COR-L47 (cell line): ENCODE measurements around the gene EEF1G.
"Not testable (repeated sequence)": the region's sequence is repeated elsewhere in the genome, so short reads cannot be mapped to it uniquely, and the experiment has no call there.

Experiments used
- DNase-seq: peaks from one replicate; lab custom pipeline; 2025; lab: John Stamatoyannopoulos, UW

Gene EEF1G, protein sequence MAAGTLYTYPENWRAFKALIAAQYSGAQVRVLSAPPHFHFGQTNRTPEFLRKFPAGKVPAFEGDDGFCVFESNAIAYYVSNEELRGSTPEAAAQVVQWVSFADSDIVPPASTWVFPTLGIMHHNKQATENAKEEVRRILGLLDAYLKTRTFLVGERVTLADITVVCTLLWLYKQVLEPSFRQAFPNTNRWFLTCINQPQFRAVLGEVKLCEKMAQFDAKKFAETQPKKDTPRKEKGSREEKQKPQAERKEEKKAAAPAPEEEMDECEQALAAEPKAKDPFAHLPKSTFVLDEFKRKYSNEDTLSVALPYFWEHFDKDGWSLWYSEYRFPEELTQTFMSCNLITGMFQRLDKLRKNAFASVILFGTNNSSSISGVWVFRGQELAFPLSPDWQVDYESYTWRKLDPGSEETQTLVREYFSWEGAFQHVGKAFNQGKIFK

DNA sequence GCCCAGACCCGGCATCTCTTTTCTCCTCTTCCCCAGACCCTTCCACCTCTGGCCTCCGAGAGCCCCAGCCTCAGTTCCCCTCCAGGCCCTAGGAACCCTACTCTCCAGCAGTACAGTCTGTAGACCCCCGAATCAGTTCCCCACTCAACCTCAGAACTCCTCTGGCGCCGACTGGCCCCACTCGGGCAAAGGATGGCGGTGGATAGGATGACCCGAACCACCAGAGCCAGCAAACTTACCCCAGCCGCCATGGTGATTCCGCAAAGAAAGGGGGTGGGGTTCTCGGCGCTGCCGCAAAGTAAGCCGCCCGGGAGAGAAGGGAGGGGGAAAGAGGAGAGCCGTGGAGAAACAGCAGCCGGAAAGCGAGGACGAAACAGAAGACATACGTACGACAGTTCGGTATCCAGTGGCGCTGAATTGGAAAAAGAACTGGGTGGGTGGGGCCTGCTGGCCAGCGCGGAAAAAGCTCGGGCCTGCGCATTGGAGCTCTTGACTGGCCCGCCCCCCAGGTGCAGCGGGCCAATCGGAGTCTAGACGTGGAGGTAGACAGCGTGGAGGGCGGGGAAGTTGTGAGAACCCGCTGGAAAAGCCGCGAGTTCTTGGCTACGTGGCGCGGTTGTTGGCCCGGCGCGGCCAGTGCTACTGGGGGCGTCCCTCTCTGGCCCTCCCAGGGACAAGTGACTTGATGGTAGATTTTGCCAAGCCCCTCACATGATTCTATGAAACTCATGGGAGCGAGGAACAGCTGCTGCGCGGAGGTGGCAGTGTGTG, at the start of gene EEF1G:
TSS of gene EEF1G (minus strand) at position 300 of the 771 bp plus-strand sequence. CDS start at position 251, 49 bp downstream.
- peak; percentile 99 for DNase-seq

DNA sequence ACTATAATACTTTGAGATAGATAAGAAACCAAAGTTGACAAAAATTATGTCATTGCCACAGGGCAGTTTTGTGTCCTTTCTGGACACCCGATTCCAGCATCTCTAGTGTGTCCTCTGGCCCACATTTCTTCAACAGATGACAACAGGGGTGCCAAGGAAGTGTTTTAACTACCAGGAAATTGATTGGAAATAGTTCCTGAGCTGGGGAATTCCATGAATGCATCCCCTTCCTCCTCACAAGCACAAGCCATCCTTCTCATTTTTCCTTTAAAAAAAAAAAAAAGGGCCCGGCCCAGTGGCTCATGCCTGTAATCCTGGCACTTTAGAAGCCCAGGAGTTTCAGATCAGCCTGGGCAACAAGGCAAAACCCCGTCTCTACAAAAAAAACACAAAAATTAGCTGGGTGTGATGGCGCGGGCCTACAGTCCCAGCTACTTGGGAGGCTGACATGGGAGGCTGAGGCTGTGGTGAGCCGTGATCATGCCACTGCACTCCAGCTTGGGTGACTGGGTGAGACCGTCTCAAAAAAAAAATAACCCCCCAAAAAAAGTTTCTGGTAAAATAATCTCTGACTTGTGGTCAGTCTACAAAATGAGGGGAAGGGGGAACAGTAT, 48.9 kb upstream of the EEF1G start:
- no peak for DNase-seq

DNA sequence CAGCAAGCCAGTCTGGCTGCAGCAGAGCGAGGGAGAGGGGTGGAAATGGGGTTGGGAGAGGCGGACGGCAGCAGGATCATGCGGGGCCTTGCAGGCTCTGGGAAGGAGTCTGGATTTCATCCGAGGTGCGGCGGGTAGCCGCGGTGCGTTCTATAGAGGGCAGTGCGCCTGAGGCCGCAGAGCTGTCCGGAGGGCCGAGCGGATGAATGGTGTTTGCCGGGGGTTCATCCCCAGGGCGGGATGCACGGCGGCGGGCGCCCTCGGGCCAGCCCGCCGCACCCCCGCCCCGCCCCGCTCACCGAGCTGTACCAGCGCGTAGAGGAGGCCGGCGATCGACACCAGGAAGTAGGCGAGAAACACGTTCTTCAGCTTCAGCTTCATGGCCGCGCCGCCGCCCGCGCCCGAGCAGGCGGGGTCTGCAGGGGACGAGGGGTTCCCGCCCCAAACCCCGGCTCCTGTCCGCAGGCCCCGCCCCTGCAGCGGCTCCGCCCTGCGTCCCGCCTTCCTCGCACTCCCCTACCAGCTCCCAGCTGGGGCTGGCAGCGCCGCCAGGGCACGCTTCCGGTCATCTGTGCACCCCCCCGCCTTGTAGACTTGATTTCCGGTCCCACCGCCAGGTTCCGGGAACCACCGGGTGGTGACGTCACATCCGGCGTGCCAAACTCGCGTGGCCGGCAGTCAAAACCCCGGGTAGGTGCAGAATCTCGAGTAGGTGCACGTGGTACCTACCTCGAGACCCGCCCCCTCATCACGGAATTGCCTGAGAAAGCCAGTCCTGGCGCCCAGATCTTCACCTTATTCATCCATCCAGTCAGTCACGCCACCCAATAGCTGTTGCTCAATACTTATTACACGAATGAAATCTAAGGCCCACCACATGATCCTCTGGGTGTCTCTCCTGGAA, 48.1 kb upstream of the EEF1G start, which contains the start of gene B3GAT3:
TSS of gene B3GAT3 (minus strand) at position 420 of the 904 bp plus-strand sequence. CDS start at position 381, 39 bp downstream.
- DNase-seq = peak; percentile 99

DNA sequence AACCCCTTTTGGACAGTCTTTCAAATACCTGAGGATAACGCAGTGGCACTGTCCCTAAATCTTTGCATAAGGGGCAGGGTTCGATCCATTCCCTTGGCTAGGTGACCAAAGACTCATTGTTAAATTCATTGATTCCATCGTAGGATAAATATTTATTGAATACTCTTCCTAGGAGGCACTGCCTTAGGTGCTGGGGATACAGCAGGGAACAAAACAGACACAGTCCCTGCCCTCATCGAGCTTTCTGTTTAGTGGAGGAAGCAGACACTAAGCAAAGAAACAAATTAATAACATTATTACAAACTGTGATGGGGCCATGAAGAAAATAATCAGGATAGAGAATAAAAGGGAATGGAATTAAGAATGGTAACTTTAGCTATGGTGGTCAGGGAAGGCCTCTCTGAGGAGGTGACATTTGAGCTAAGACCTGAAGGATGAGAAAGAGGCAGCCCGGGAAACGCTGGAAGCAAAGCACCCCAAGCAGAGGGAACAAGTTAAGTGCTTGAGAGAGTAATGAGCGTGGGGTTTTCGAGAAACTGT, 47.4 kb upstream of the EEF1G start:
- no peak for DNase-seq

DNA sequence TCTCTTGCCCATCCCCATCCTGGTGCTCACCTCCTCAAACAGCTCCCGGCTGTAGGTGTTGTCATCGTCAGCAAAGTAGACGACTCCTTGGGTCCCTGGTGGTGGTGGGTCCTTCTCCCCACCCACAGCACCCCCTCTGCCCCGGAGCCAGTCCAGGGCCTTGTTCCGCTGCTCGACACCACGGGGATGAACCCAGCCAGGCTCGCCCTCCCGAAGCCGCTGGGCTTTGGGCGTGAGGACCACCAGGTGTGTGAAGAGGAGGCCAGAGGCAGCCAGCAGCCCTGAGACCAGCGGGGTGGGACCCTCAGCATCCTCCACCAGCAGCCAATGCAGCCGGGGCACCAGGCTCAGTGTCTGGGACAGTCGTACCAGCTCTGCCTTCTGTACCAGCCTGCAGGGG, 43.3 kb upstream of the EEF1G start:
- DNase-seq = not testable (repeated sequence)

DNA sequence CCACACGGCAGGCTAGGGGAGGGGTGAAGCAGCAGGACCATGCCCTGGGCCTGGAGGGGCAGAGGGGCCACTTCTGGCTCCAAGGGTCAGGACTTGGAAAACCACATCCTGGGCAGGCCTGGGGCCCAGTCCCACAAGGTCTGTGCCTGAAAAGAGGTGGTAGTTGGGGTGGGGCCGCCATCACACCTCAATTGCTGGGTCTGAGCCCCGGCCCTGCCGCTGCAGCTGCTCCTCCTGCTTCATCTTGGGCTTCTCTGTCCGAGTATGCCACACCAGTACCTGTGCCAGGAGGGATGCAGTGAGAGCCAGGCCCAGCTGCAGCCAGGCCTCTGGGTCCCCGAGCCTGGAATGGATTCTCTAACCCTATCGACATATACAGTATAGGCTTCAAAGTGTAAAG, 41.8 kb upstream of the EEF1G start:
- DNase-seq = no peak

DNA sequence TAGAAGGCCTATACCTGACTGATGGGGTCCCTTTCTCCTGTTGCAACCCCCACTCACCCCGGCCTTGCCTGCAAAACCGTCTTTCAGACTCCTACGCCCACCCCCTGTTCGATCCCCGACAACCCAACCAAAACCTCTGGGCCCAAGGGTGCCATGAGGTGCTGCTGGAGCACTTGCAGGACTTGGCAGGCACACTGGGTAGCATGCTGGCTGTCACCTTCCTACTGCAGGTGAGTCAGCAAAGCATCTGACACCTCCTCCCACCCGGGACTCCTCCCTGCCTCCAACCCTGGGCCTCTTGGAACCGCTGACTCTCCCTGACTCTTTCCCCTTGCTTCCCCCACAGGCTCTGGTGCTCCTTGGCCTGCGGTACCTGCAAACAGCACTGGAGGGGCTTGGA, 40.6 kb upstream of the EEF1G start:
- DNase-seq = no peak

DNA sequence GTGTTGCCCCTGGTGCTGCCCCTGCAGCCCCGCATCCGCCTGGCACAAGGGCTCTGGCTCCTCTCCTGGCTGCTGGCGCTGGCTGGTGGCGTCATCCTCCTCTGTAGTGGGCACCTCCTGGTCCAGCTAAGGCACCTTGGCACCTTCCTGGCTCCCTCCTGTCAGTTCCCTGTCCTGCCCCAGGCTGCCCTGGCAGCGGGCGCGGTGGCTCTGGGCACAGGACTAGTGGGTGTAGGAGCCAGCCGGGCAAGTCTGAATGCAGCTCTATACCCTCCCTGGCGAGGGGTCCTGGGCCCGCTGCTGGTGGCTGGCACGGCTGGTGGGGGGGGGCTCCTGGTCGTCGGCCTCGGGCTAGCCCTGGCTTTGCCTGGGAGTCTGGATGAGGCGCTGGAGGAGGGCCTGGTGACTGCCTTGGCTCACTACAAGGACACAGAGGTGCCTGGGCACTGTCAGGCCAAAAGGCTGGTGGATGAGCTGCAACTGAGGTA, 39.6 kb upstream of the EEF1G start:
- DNase-seq = no peak

DNA sequence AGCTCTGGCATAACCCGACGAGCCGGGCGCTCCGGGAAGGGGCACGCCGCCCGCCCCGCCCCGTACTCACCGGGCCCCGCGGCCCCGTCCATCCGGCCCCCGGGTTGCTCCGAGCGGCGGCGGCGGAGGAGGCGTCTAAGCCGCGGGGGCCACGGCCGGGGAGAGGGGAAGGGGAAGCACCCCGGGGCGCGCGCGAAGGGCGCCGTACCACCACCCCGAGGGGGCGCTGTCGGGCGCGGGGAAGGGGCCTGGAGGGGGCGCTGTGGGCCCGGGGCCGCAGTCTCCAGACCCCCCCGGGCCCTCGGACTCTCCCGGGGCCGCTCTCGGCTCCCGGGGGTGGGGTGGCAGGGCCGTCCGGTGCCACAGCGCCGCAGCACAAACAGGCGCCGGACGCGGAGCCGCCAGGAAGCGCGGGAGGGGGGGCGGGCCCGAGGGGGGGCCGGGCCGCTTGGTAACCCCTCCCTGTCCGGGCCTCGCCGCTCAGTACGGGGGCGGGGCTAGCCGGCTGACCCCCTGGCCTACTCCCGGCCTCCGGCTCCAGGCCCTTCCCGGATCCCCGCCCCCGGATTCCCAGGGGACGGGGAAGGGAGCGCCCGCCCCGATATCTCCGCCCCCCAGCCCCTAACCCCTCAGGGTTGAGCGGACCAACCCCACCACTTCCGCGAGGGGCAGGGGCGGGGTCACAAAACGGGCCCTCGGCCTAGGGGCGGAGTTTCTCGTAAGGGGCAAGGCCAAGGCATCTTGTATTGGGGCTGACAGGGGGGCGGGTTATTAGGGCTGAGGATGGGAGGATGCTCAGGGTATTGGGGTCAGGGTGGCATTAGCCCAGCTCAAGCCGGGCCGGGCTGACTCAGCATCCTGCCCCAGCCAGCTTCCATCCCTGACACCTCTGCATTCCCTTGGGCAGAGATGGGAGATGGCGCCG, 38.9 kb upstream of the EEF1G start, which contains the start of the genes EML3 and ROM1:
TSS of gene EML3 (minus strand) at position 410 of the 925 bp plus-strand sequence. CDS start at position 92, 318 bp downstream.
TSS of gene ROM1 (plus strand) at position 892 of the 925 bp plus-strand sequence. CDS start at position 917, 25 bp downstream.
- DNase-seq = peak; percentile 53

DNA sequence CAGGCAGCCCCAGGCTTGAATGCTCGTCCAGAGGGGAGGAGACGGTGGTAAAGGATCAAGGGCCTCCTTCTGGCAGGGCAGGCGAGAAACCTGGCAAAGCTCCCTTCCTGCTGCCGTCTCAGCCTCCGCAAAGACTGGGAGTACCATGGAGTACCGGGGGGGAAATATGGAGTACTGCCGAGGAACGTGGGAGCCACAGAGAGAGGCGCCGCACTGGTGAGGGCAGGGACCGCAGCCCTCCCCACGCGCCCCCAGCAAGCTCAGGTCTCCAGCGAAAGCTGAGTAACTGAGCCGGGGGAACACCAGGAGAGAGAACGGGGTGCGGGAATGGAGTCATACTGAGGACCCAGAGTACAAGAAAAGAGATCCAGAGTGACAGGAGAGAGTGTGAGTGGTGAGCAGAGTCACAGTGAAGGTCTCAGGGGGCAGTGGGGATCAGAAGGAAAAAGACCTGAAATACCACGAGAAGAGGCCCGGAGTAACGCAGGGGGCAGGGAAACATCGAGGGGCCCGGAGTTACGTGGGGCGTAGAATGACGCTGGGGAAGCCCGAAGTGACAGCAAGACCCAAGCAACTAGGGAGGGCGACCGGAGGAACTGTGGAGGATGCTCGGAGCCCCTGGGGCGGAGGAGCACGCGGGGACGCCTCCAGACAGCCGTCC, 38.1 kb upstream of the EEF1G start:
- DNase-seq = no peak

DNA sequence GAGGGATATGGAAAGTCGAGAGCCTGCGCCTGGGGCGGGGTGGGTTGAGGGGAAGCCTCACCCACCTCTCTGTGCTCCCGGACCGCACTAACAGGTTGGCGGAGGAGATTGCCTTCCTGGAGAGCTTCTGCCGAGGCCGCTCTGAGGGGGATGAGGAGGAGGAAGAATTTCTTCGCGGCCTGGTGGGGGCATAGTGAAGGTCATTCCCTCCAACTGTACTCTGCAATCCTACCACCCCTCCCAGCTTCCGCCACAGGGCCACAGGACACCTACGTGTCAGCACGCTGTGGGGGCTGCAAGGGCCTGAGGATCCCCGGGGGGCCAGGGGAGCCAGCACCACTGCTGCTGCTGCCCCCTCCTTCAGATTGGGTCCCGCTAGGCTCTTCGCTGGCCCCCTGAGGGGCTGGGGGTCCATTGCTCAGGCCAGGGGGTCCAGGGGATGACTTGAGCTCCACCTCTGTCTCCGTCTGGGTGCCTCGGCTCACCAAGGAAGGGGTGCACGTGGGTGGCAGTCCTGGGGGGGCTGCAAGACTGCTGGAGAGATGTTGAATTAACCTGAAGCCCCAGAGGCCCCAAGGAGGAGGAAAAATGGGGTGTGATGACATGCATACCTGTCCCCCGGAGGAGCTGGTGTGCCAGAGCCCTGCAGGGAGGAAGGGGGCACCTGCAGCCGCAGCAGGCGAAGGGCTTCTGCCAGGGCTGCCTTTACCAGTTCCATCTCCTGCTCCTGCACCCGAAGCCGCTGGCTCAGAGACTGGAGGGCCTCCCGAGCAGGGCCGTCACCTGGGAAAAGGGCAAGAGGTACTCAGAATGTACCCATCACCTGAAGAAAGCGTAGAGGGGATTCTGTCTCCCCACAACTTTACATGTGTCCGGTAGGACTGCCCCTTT, 37.4 kb upstream of the EEF1G start:
- no peak for DNase-seq

DNA sequence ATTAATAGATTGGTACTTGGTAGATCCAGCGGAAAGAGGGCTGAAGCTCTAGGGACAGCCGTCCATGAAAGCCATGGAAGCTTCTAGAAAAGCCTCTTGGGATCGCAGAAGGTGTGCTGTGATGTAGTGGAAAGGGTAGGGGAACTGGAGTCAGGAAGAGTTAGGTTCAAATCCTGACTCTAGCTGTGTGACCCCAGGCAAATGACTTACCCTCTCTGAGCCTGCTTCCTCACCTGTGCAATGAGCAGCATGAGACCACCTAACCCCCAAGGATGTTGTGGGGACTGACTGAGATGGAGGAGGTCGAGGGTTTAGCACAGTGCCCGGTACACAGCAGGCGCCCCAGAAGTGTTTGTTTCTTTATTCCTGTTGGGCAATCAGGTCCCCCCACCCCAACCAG, 36.7 kb upstream of the EEF1G start:
- DNase-seq = no peak

DNA sequence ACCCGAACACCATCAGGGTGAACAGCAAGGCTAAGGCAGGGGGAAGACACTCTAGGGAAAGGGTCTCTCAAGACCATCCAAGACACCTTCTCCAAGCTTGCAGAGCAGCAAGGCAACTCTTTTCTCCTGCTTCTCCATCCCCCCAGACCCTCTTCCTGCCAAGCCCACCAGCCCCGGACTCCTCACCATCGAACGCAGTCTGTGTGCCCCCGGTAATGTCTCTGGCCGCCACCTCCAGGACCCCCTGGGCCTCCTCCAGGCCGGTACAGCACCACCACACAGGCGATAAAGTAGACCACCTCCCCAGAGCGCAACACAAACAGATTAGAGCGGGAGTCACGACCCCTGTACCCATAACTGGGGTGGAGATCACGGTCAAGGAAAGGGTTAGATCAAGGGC, 35.1 kb upstream of the EEF1G start:
- DNase-seq = no peak

DNA sequence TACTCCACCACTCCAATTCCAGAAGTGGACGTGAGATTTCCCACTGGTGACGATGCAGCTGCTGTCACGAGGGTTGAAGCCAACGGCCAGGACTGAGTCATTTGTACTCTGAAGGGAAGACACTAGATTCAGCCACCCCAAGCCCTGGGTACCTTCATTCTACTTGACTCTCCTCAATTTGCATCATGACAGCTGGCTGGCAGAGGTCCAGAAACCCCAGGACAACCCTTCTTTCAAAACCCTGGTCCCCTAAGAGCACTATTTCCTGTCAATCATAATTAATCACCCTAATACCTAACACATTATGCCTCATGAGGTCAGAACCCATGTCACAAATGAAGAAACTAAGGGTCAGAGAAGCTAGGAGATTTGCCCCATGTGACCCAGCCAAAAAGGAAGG, 34.0 kb upstream of the EEF1G start:
- no peak for DNase-seq

DNA sequence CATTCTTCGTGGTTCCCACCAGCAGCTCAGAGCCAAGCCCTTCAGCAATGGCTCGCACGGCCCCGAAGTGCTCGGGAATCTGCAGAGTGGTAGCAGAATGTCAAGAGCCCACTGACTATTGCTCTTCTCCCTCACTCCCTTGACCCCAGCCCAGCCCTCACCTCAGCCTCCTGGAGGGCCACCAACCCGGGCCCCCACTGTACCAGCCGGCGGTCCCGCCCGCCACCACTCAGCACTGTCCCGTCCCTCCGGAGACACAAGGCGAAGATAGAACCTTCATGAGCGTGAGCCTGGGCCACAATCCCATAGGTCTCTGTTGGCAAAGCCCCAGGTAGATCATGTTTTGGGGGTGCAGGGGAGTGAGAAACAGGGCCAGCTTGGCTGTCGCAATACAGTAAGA, 32.2 kb upstream of the EEF1G start:
- DNase-seq = no peak

DNA sequence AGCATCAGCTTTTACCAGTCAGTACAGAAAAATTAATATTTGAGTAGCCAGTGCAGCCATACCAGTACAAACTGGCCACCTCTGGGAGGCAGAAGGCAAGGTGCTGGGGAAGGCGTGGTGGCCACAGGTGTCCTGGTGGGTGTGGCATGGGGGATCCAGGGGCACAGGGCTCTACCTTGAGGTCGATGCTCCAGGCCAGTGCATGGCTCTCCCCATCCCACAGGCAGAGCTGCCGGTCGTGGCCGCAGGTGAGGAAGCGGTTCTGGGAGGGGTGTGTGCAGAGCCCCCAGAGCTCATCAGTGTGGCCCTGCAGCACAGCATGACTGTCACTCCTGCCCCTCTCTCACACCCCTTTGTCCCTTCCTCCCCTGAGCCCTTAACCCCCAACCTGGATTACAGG, 31.8 kb upstream of the EEF1G start:
- no peak for DNase-seq

DNA sequence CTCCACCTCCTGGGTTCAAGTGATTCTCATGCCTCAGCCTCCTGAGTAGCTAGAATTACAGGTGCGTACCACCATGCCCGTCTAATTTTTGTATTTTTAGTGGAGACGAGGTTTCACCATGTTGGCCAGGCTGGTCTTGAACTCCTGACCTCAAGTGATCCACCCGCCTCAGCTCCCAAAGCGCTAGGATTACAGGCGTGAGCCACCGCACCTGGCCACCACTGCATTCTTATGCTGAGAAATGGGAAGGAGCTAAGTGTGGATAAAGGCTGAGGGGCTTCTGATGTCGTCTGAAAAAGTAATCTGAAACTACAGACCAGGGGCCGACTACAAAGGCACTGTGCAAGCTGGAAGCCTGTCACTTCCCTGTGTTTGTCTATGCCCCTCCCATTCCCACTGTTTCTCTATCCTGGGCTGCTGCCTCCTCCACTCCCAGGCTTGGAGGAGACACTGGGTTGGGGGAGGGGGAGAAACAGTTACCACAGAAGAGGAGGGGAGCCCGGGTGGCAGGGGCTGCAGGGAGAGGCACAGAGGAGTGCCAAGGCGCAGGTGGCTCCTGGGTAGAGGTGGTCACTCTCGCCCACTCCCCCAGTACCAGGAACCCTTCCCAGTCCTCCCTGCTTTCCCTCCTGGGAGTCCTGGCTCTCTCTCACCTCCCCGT, 30.9 kb upstream of the EEF1G start:
- no peak for DNase-seq
